IMR-90 (cell line): ENCODE results near the gene ZNF362.

Experiments used
- BHLHE40 ChIP-seq: fragments of 150-350 bp; IDR thresholded peaks from 2 replicates; pipeline ENCODE4 v1.6.1; 2016; ENCODE audit warnings: mild to moderate bottlenecking, low read depth, low read length
- POLR2A ChIP-seq: IDR thresholded peaks from 2 replicates; pipeline ENCODE4 v1.6.1; 2012; ENCODE audit warnings: mild to moderate bottlenecking, low read depth, low read length
- TF ChIP-seq, protein P1 (sequence below): conservative IDR thresholded peaks from 2 replicates; pipeline ENCODE4 v1.5.1; 2012; ENCODE audit warnings: mild to moderate bottlenecking, low read depth, low read length, improper control_type of control experiment

DNA sequence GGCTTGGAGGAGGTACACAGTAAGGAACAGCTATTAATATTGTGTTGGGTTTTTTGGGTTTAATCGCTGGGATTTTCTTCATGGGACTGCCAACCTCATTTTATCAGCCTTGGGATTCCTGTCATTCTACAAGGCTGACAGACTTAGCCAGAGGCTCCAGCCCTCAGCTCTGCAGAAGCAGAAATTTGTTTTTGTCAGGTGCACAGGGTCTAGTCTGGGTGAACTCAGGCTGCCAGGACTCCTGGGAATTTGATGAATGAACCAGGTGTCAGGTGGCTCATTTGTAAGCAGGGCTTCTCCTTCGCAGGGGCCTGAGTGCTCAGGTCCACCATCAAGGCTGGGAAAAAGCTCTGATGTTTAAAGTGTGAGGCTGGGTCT, 11.5 kb upstream of the ZNF362 start:
- TF ChIP-seq, protein P1, sequence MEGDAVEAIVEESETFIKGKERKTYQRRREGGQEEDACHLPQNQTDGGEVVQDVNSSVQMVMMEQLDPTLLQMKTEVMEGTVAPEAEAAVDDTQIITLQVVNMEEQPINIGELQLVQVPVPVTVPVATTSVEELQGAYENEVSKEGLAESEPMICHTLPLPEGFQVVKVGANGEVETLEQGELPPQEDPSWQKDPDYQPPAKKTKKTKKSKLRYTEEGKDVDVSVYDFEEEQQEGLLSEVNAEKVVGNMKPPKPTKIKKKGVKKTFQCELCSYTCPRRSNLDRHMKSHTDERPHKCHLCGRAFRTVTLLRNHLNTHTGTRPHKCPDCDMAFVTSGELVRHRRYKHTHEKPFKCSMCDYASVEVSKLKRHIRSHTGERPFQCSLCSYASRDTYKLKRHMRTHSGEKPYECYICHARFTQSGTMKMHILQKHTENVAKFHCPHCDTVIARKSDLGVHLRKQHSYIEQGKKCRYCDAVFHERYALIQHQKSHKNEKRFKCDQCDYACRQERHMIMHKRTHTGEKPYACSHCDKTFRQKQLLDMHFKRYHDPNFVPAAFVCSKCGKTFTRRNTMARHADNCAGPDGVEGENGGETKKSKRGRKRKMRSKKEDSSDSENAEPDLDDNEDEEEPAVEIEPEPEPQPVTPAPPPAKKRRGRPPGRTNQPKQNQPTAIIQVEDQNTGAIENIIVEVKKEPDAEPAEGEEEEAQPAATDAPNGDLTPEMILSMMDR = no peak
- TF ChIP-seq BHLHE40 (no peak), POLR2A (no peak)
